SK-N-SH (cell line): ENCODE results near the gene DSE. TPM values are rescaled to one million over a fixed set of nuclear protein-coding genes. Genes with fewer than 3 reads are reported as not detected.
"Not testable (repeated sequence)": the region's sequence is repeated elsewhere in the genome, so short reads cannot be mapped to it uniquely, and the experiment has no call there.

Source experiments
- CTCF ChIA-PET: fragments of 300-600, 350-600 bp; formaldehyde crosslinking; extraction: SDS; loops from one replicate; lab custom pipeline; 2021; lab: Yijun Ruan, JAX
- POLR2A ChIA-PET: fragments of 350-600 bp; sonication (Branson Sonifier 250); formaldehyde crosslinking; extraction: SDS; loops from one replicate; lab custom pipeline; 2020; ENCODE audit warnings: antibody characterized with exemption, inconsistent platforms; lab: Yijun Ruan, JAX
- DNase-seq: peaks from one replicate; pipeline ENCODE4 v3.0.0; 2012
- H2AFZ ChIP-seq: fragments of 200-600 bp; sonication (generic); 2 replicates; pipeline ENCODE4 v1.8.1; 2016; ENCODE audit warnings: antibody characterized with exemption, mild to moderate bottlenecking, low read depth
- H3F3A ChIP-seq: fragments of 200-600 bp; sonication (generic); replicated peaks from 2 replicates; pipeline ENCODE3; 2016; ENCODE audit warnings: antibody characterized with exemption, mild to moderate bottlenecking; ENCODE audit not compliant: insufficient read depth
- H3K27ac ChIP-seq, 2 experiments: fragments of 200-500 bp in 1 of 2; fragments of 200-600 bp in 1 of 2; sonication (Bioruptor generic) in 1 of 2; sonication (generic), shearing (Covaris generic) in 1 of 2; 2 replicates each; pipeline versions ENCODE4 v1.5.1 to v1.6.1; 2014 to 2016; ENCODE audit warnings: low read depth in 2 of 2, inconsistent platforms in 1 of 2, low read length in 1 of 2, mild to moderate bottlenecking in 1 of 2, mixed read lengths in 1 of 2
- H3K27me3 ChIP-seq: fragments of 200-600 bp; sonication (generic), shearing (Covaris generic); 2 replicates; pipeline ENCODE4 v1.6.1; 2016; ENCODE audit warnings: mixed run types; ENCODE audit not compliant: insufficient read depth
- H3K36me3 ChIP-seq, 2 experiments: fragments of 200-500 bp in 1 of 2; fragments of 200-600 bp in 1 of 2; sonication (Bioruptor generic) in 1 of 2; sonication (generic) in 1 of 2; replicated peaks in 1 of 2; 2 replicates each; pipeline versions ENCODE3 to v1.5.1; 2014 to 2016; ENCODE audit warnings: low read length in 1 of 2, mild to moderate bottlenecking in 1 of 2; ENCODE audit not compliant: insufficient read depth in 2 of 2, control insufficient read depth in 1 of 2
- H3K4me1 ChIP-seq, 2 experiments: fragments of 200-500 bp in 1 of 2; fragments of 200-600 bp in 1 of 2; sonication (Bioruptor generic) in 1 of 2; sonication (generic), shearing (Covaris generic) in 1 of 2; 2 replicates each; pipeline versions ENCODE4 v1.5.1 to v1.6.1; 2014 to 2016; ENCODE audit warnings: low read depth in 1 of 2, low read length in 1 of 2, mixed run types in 1 of 2; ENCODE audit not compliant: insufficient read depth in 2 of 2, control insufficient read depth in 1 of 2
- H3K4me2 ChIP-seq: fragments of 200-600 bp; sonication (generic), shearing (Covaris generic); 2 replicates; pipeline ENCODE4 v1.6.1; 2017; ENCODE audit warnings: mixed run types
- H3K4me3 ChIP-seq, 2 experiments: fragments of 200-500 bp in 1 of 2; fragments of 200-600 bp in 1 of 2; sonication (Bioruptor generic) in 1 of 2; sonication (generic), shearing (Covaris generic) in 1 of 2; 2 replicates each; pipeline versions ENCODE4 v1.5.1 to v1.8.1; 2014 to 2016; ENCODE audit warnings: low read depth in 2 of 2, inconsistent platforms in 1 of 2, low read length in 1 of 2, mild to moderate bottlenecking in 1 of 2, mixed read lengths in 1 of 2, moderate library complexity in 1 of 2
- H3K79me2 ChIP-seq: fragments of 200-600 bp; sonication (generic); 2 replicates; pipeline ENCODE4 v1.8.1; 2017; ENCODE audit warnings: mild to moderate bottlenecking; ENCODE audit not compliant: insufficient read depth
- H3K9ac ChIP-seq: fragments of 200-600 bp; sonication (generic); 2 replicates; pipeline ENCODE4 v1.6.1; 2017; ENCODE audit warnings: mixed run types
- H3K9me2 ChIP-seq: fragments of 200-600 bp; sonication (generic); 2 replicates; pipeline ENCODE4 v1.6.1; 2017; ENCODE audit warnings: mixed run types
- H3K9me3 ChIP-seq: fragments of 200-600 bp; sonication (generic); 2 replicates; pipeline ENCODE4 v1.6.1; 2017; ENCODE audit warnings: mixed run types, mild to moderate bottlenecking, moderate library complexity
- H4K20me1 ChIP-seq: fragments of 200-600 bp; sonication (generic); 2 replicates; pipeline ENCODE4 v1.6.1; 2017; ENCODE audit warnings: mild to moderate bottlenecking, mixed run types; ENCODE audit not compliant: insufficient read depth
- CHD2 ChIP-seq: fragments of 150-350 bp; IDR thresholded peaks from 2 replicates; pipeline ENCODE4 v1.6.1; 2018; ENCODE audit warnings: low read length; ENCODE audit not compliant: partially characterized antibody
- FOXJ3 ChIP-seq: sonication (generic); formaldehyde crosslinking; IDR thresholded peaks from 2 replicates; pipeline ENCODE4 v1.5.1; 2020; ENCODE audit warnings: mild to moderate bottlenecking, missing genetic modification reagents
- GATA2 ChIP-seq: sonication (generic); formaldehyde crosslinking; IDR thresholded peaks from 2 replicates; pipeline ENCODE4 v1.5.0; 2020; ENCODE audit warnings: mild to moderate bottlenecking, missing genetic modification reagents
- JUND ChIP-seq: IDR thresholded peaks from 2 replicates; pipeline ENCODE4 v1.4.0; 2012
- MEF2A ChIP-seq: IDR thresholded peaks from 2 replicates; pipeline ENCODE4 v1.4.0; 2012; ENCODE audit warnings: low read depth, borderline replicate concordance
- MXI1 ChIP-seq: IDR thresholded peaks from 2 replicates; pipeline ENCODE4 v1.6.1; 2012; ENCODE audit warnings: mild to moderate bottlenecking, low read depth, low read length, improper control_type of control experiment
- NFIC ChIP-seq: IDR thresholded peaks from 2 replicates; pipeline ENCODE4 v1.4.0; 2012; ENCODE audit warnings: borderline replicate concordance
- PBX3 ChIP-seq: IDR thresholded peaks from 2 replicates; pipeline ENCODE4; 2012
- POLR2AphosphoS5 ChIP-seq: IDR thresholded peaks from 2 replicates; pipeline ENCODE4 v1.6.1; 2012; ENCODE audit warnings: low read depth, low read length
- TEAD4 ChIP-seq: IDR thresholded peaks from 2 replicates; pipeline ENCODE4 v1.4.0; 2012; ENCODE audit warnings: mild to moderate bottlenecking, borderline replicate concordance; ENCODE audit not compliant: insufficient read depth
- USF2 ChIP-seq: fragments of 150-350 bp; IDR thresholded peaks from 2 replicates; pipeline ENCODE4 v1.6.1; 2017; ENCODE audit warnings: antibody characterized with exemption, low read length, low read depth, borderline replicate concordance
- ZBTB33 ChIP-seq: IDR thresholded peaks from 2 replicates; pipeline ENCODE4 v1.4.0; 2012; ENCODE audit warnings: low read depth, borderline replicate concordance
- WGBS: methylation state at CpG from one replicate; pipeline ENCODE4 v1.1.6; 2017; ENCODE audit warnings: low lambda C conversion rate; 5-methylcytosine and 5-hydroxymethylcytosine counted together
- polyA plus RNA-seq, 3 experiments: library from polyadenylated mRNA; depleted of rRNA; stranded (reverse); fragments of >200 nt; gene quantifications; 2 replicates each; pipeline ENCODE4 v1.2.3, GENCODE V29; 2012
- TF ChIP-seq, protein P1 (sequence below): fragments of 150-350 bp; IDR thresholded peaks from 2 replicates; pipeline ENCODE4 v1.6.1; 2016; ENCODE audit warnings: mild to moderate bottlenecking, low read depth, low read length

The DSE gene
- polyA plus RNA-seq, 1 of the 3 experiments (the other 2 are of a cell fraction) = 12.7 TPM

DNA sequence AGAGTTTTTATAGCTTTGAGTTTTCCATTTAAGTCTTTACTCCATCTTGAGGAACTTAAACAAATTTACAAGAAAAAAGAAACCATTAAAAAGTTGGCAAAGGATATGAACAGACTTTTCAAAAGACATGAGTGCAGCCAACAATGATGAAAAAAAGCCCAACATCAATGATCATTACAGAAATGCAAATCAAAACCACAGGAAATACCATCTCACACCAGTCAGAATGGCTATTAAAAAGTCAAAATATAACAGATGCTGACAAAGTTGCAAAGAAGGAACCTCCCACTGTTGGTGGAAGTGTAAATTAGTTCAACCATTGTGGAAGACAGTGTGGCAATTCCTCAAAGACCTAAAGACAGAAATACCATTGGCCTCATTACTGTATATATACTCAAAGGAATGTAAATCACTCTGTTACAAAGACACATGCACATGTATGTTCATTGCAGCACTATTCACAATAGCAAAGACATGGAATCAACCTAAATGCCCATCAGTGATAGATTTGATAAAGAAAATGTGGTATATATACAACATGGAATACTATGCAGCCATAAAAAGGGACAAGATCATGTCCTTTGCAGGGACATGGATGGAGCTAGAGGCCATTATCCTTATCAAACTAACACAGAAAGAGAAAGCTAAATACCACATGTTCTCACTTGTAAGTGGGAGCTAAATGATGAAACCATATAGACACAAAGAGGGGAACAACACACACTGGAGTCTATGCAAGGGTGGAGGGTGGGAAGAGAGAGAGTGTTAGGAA, 35.9 kb upstream of the DSE start:
- H3K4me1 ChIP-seq, H3K9ac ChIP-seq, POLR2A ChIA-PET, H3K9me2 ChIP-seq, H3K4me3 ChIP-seq, H3K79me2 ChIP-seq, H3K9me3 ChIP-seq, H2AFZ ChIP-seq, H4K20me1 ChIP-seq, H3K27me3 ChIP-seq, H3K36me3 ChIP-seq, H3K4me2 ChIP-seq, H3K27ac ChIP-seq, H3F3A ChIP-seq, DNase-seq: not testable (repeated sequence)
- CTCF ChIA-PET = interaction anchor here (1.0 kb wide), 1 partner anchor 47 kb away, joined by 3 read pairs; no protein-coding TSS in a partner anchor

GRCh38 chr6:116335612-116336215, 35.0 kb upstream of the DSE start:
- ChIA-PET CTCF (no interaction called here), POLR2A (no interaction called here)
- no peak overlapping the region for H3K9ac ChIP-seq
- H4K20me1 ChIP-seq = no peaks in the 10 kb centered on the region
- DNase-seq = no peak
- H3K27ac ChIP-seq = no peak overlapping the region
- no peaks in the 10 kb centered on the region for H3K36me3 ChIP-seq
- no peaks in the 10 kb centered on the region for H3F3A ChIP-seq
- TF ChIP-seq ZBTB33 (no peak), MEF2A (no peak), MXI1 (no peak), TEAD4 (no peak), CHD2 (no peak), PBX3 (no peak), NFIC (no peak), GATA2 (CRISPR knock-in tag) (no peak), USF2 (no peak), POLR2AphosphoS5 (no peak), FOXJ3 (CRISPR knock-in tag) (no peak), JUND (no peak)
- TF ChIP-seq, protein P1, sequence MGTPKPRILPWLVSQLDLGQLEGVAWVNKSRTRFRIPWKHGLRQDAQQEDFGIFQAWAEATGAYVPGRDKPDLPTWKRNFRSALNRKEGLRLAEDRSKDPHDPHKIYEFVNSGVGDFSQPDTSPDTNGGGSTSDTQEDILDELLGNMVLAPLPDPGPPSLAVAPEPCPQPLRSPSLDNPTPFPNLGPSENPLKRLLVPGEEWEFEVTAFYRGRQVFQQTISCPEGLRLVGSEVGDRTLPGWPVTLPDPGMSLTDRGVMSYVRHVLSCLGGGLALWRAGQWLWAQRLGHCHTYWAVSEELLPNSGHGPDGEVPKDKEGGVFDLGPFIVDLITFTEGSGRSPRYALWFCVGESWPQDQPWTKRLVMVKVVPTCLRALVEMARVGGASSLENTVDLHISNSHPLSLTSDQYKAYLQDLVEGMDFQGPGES = no peak
- H2AFZ ChIP-seq = no peak overlapping the region
- H3K4me2 ChIP-seq = no peak overlapping the region
- no peaks in the 10 kb centered on the region for H3K27me3 ChIP-seq
- no peaks in the 10 kb centered on the region for H3K79me2 ChIP-seq
- H3K4me3 ChIP-seq = no peak overlapping the region
- H3K4me1 ChIP-seq = no peaks in the 10 kb centered on the region
- H3K9me3 ChIP-seq = no peaks in the 10 kb centered on the region
- 88% methylated on average over 1 of the region's 1 CpG for WGBS
- no peaks in the 10 kb centered on the region for H3K9me2 ChIP-seq
